ENCODE results near the gene SPIRE2.

Gene SPIRE2

GRCh38 chr16:89847940-89848297, 19.6 kb downstream of the SPIRE2 start:
- H3K4me3 ChIP-seq (ENCODE audit: low read depth, low read length): no peak overlapping the region
- no peak for TF ChIP-seq CTCF (IDR thresholded peaks at IDR 0.05; ENCODE audit: low read depth, low read length)

GRCh38 chr16:89848974-89849373, 20.7 kb downstream of the SPIRE2 start:
- TF ChIP-seq CTCF (IDR thresholded peaks at IDR 0.05; ENCODE audit: low read depth, low read length): no peak
- H3K4me3 ChIP-seq (ENCODE audit: low read depth, low read length): no peak overlapping the region

GRCh38 chr16:89853306-89853993, 25.2 kb downstream of the SPIRE2 start:
- no peak overlapping the region for H3K4me3 ChIP-seq (ENCODE audit: low read depth, low read length)
- no peak for TF ChIP-seq CTCF (IDR thresholded peaks at IDR 0.05; ENCODE audit: low read depth, low read length)

GRCh38 chr16:89855301-89855945, 27.1 kb downstream of the SPIRE2 start:
- H3K4me3 ChIP-seq (ENCODE audit: low read depth, low read length): no peak overlapping the region
- no peak for TF ChIP-seq CTCF (IDR thresholded peaks at IDR 0.05; ENCODE audit: low read depth, low read length)

GRCh38 chr16:89855986-89856385, 27.7 kb downstream of the SPIRE2 start:
- H3K4me3 ChIP-seq (ENCODE audit: low read depth, low read length): no peak overlapping the region
- TF ChIP-seq CTCF (IDR thresholded peaks at IDR 0.05; ENCODE audit: low read depth, low read length): no peak

GRCh38 chr16:89858973-89859614, 30.8 kb downstream of the SPIRE2 start:
- H3K4me3 ChIP-seq (ENCODE audit: low read depth, low read length): no peak overlapping the region
- no peak for TF ChIP-seq CTCF (IDR thresholded peaks at IDR 0.05; ENCODE audit: low read depth, low read length)

GRCh38 chr16:89859615-89860007, 31.3 kb downstream of the SPIRE2 start:
- no peak overlapping the region for H3K4me3 ChIP-seq (ENCODE audit: low read depth, low read length)
- no peak for TF ChIP-seq CTCF (IDR thresholded peaks at IDR 0.05; ENCODE audit: low read depth, low read length)
